GF-D8 (cell line): ENCODE results near the gene KCND3.

Source experiments
- DNase-seq: peaks from one replicate; lab custom pipeline; 2025; lab: John Stamatoyannopoulos, UW

Gene KCND3

DNA sequence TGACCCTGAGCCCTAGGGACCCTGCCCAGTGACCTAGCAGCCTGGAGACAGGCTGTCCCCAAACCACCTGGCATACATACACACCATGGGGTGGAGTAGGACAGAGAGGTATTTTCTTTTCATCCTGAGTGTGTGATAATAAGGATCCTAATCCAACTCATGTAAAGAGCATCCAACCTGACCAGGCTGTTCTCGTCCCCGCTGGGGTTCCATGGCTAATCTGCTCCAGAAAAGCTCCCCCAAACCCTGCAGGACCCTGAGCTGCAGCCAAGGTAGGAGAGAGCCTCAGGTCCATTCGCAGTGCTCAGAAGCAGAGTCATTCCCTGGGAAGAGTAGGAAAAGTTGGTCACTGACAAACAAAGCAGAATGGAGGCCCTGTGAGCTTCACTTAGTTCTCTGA, 31.4 kb downstream of the KCND3 start:
- no peak for DNase-seq

DNA sequence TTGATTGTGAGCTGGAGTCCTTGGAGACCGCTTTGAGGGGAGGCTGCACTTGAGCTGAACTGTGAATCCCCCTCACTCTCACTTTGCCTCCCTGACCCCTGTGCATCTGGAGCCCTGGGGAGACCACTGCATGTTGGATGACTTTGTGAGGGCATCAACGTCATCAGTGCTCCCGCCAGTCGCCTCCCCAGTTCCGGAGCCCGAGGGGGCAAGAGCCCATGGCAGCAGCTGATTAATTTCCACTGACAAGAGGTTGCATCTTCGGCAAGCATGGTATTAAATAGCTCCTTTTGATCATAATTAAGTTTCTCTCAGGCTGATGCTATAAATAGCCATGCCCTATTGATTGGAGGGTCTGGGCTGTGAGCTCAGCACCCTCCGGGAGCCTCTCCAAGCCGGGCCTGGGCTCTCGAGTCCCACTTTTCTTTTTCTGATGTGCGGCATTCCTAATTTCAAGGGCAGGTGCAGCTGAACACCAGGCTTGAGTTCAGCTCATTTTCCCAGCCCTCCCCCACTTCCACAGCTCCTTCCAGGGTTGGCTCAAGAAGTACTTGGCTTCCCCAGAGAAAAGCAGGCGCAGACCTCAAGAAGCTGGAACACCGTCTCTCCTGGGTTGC, 33.2 kb downstream of the KCND3 start:
- no peak for DNase-seq

GRCh38 chr1:111955755-111956154, 33.7 kb downstream of the KCND3 start:
- no peak for DNase-seq

- no peak for DNase-seq
These were observed 35.7 kb downstream of the KCND3 start for GRCh38 chr1:111953797-111954196.

- no peak for DNase-seq
These were observed 37.3 kb downstream of the KCND3 start for GRCh38 chr1:111952125-111952657.

DNA sequence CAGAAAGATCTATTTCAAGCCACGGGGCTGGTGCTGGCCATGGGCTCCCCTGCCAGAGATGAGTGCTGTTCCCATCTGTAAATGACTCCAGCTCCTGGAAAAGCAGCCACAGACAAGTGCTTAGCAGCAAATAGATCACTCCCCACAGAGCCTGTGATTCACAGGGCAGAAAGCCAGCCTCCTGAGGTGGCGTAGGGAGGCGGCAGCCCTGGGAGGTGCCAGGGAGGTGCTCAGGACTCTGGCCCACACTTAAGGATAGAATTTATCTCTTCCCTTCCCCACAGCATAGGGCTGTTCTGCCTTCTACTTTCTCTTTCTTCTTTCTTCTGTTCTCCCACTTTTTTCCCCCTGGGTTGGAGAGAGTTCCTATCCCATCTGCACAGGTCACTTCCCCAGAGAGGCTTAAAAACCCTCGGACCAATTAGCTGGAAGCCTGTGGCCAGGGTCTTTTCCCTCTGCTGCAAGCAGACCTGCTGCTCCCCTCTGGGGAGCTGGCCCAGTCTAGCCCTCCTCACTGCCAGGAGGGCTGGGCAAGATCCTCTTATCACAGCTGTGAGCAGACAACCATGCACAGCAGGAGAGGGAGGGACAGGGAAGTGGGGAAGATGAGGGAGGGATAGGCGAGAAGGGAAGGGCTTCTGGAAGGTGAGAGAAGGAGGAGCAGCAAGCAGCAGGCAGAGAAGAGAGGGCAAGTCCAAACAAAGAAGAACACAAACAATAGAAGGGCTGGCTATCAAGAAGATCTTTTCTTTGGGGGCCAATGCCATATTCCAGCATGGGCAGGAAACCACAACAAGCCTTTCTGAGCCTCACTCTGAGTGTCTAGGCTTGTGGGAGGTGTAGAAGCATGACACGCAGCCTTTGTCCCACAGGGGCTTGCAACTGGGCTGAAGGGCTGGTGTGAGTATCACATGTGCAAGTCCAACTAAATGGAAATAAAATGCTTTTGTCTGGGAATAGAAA, 41.0 kb downstream of the KCND3 start:
- no peak for DNase-seq

- DNase-seq, result no peak
These were observed 45.4 kb downstream of the KCND3 start for GRCh38 chr1:111943846-111944749.

GRCh38 chr1:111943066-111943465, 46.4 kb downstream of the KCND3 start:
- DNase-seq, result no peak

- no peak for DNase-seq
These were observed 50.9 kb downstream of the KCND3 start for GRCh38 chr1:111938536-111938935.

DNA sequence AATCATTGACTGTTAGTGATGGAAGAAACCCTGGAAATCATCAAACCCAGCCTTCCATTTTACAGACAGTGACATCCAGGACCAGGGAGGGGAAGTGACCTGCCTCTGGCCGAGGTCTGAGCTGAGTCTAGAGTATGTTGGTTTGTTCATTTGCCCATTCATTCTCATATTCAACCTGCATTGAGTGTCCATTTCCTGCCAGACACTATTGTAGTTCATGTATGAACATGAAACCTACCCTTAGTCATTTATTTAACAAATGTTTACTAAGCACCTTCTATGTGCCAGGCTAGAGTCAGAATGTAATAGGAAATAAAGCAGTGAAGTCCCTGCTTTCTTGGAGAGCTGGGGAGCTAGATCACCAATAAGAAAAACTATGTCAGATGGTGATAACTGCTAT, 51.3 kb downstream of the KCND3 start:
- DNase-seq, result no peak

DNA sequence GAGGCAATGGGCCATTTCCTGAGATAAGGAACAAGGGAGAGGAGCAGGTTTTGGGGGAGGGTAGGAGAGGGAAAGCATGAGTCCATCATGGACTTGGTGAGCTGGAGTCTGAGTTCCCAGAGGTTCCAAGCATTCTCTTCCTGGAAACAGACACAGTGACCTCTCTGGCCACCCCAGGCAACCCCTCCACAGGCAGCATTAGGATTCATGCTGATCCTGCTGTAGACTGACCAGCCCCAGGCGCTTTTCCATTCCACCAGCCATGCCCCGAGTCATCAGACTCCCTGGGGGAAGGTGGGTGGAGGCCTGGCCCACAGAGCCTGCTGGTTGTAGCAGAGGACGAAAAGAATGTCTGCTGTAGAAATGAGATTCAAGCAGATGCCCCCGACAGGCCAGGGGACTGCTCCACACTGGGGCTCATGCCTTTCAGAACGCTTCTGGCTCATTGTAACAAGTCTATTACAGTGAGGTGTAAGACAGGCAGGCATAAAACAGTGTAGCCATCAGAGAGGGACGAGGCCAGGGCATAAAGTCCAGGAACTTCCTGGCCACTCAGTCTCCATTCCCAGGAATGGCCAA, 52.2 kb downstream of the KCND3 start:
- no peak for DNase-seq

- no peak for DNase-seq
These were observed 55.2 kb downstream of the KCND3 start for GRCh38 chr1:111934106-111934852.

DNA sequence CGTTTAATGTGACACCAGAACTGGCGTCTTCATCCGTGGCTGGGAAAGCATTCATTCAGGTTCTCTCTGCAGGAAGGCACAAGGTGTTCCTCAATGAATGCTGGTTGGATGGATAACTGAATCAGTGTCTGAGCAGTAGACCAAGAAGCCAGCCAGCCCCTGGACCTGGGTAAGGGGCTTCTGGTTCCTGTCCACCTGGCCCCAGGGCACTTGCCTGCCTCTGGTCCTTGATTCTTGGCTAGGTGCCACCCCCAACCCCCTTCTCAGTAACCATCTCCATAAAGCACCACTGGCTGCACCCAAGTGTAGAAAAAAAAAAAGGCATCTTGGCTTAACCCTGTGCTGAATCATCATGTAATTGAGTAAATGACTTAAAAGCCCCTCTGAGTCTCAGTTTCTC, 59.1 kb downstream of the KCND3 start:
- DNase-seq, result no peak

GRCh38 chr1:111928531-111928930, 60.9 kb downstream of the KCND3 start:
- DNase-seq, result no peak

DNA sequence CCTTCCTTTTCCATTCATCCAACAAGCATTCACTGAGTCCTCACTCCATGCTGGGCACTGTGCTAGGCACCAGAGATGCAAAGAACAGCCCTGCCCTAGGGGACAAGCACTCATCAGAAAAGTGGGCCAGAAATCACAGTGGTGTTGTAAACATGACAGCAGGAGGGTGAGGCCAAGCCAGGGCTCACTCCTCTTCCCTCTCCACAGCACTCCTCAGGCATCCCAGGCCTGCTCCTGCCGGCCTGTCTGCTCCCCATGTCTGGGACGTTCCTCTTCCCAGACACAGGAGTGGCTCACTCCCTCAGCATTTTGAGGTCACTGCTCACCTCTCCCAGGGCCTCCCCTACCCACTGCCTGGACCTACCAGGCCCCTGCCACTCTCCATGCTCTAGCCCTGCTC, 61.8 kb downstream of the KCND3 start:
- DNase-seq, result no peak

- no peak for DNase-seq
These were observed 64.7 kb downstream of the KCND3 start for GRCh38 chr1:111924786-111925185.

DNA sequence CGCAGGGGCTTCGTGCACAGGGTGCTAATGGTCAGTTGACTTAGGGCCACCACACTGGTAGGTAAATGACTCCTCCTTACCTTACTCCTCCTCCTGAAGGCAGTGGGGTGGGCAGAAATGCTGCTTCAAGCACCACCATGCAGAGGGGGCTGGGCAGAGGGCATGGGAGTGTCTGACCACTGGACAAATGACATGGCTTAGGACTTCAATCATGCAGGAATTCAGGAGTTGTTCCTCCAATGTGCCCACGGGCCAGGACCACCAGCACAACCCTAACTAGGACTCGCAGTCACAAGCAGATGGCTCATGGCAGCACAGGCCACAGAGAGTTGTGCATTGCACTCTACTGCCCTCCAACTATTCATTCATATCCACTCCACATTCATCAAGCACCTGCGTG, 65.7 kb downstream of the KCND3 start:
- no peak for DNase-seq

DNA sequence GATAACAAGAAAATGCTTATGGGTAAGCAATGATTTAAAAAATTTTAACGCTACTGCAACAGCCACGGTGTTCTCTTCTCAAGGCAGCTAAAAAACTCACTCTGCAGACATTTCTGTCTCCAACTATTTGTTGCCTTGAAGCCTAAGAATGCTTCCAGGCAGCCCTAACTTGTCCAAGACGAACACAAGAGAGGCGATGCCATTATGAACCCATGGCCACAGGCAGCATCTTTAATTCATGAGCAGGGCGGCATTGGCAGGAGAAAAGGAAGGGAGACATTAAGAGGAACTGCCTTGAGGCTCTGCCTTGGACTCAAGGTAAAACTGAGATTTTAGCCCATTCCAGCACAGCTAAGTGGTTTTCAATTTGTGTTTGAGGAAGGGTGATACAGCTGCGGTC, 67.5 kb downstream of the KCND3 start:
- DNase-seq, result no peak

- no peak for DNase-seq
These were observed 69.0 kb downstream of the KCND3 start for GRCh38 chr1:111920221-111921024.
